H1 (cell line): ENCODE results near the gene MOB3B. TPM values are rescaled to one million over a fixed set of nuclear protein-coding genes. Genes with fewer than 3 reads are reported as not detected.

Experiments used
- CTCF ChIA-PET: fragments of 300-600 bp; sonication (Branson Sonifier 250); formaldehyde crosslinking; loops from one replicate; lab custom pipeline; 2021; ENCODE audit not compliant: partially characterized antibody; lab: Charles Lee
- POLR2A ChIA-PET: fragments of 300-600 bp; sonication (Branson Sonifier 250); formaldehyde crosslinking; loops from one replicate; lab custom pipeline; 2021; ENCODE audit warnings: inconsistent platforms; ENCODE audit not compliant: partially characterized antibody; lab: Charles Lee
- DNase-seq, 2 experiments: peaks; one replicate each; pipeline versions ENCODE4 v3.0.0 to v3.0.0-alpha.2; 2010 to 2022; ENCODE audit warnings: low spot score in 2 of 2, low read depth in 1 of 2, mixed read lengths in 1 of 2
- FAIRE-seq: peaks from 2 replicates; lab custom pipeline; 2011; peaks lifted over from hg19 to GRCh38; lab: Jason Lieb, UNC
- H2AFZ ChIP-seq: 2 replicates; pipeline ENCODE4 v1.8.1; 2012; ENCODE audit warnings: low read length, inconsistent platforms
- H2AK5ac ChIP-seq: 2 replicates; pipeline ENCODE4 v1.6.1; 2013; ENCODE audit warnings: low read depth, low read length
- H2BK120ac ChIP-seq: replicated peaks from 2 replicates; pipeline ENCODE3; 2013; ENCODE audit warnings: low read depth, low read length, inconsistent platforms
- H2BK12ac ChIP-seq: 2 replicates; pipeline ENCODE4 v1.6.1; 2013; ENCODE audit warnings: low read depth, low read length
- H2BK15ac ChIP-seq: 2 replicates; pipeline ENCODE4 v1.6.1; 2013; ENCODE audit warnings: low read length
- H2BK20ac ChIP-seq: 2 replicates; pipeline ENCODE4 v1.6.1; 2013; ENCODE audit warnings: low read length
- H2BK5ac ChIP-seq: 2 replicates; pipeline ENCODE4 v1.6.1; 2013; ENCODE audit warnings: low read depth, low read length
- H3K14ac ChIP-seq: 2 replicates; pipeline ENCODE4 v1.6.1; 2013; ENCODE audit warnings: inconsistent platforms; ENCODE audit not compliant: insufficient read length
- H3K18ac ChIP-seq: 2 replicates; pipeline ENCODE4 v1.6.1; 2013; ENCODE audit warnings: low read length; ENCODE audit errors: extremely low read depth
- H3K23ac ChIP-seq: 2 replicates; pipeline ENCODE4 v1.6.1; 2013; ENCODE audit warnings: inconsistent platforms; ENCODE audit not compliant: insufficient read length
- H3K23me2 ChIP-seq: 2 replicates; pipeline ENCODE4 v1.6.1; 2013; ENCODE audit warnings: low read depth, low read length
- H3K27ac ChIP-seq: 2 replicates; pipeline ENCODE4 v1.6.1; 2011; ENCODE audit warnings: low read depth, low read length, inconsistent platforms
- H3K27me3 ChIP-seq, 4 experiments: replicated peaks in 1 of 4; 1 replicate in 1 of 4; 2 replicates in 3 of 4; pipeline versions ENCODE4 v1.6.1 to v1.8.1; 2011 to 2013; ENCODE audit warnings: low read length in 3 of 4, mild to moderate bottlenecking in 3 of 4, inconsistent platforms in 2 of 4, mixed read lengths in 2 of 4, moderate library complexity in 1 of 4; ENCODE audit not compliant: control insufficient read depth in 3 of 4, insufficient read depth in 3 of 4; ENCODE audit errors: extremely low read depth in 1 of 4
- H3K36me3 ChIP-seq, 4 experiments: 2 replicates each; pipeline versions ENCODE4 v1.6.1 to v1.8.1; 2011 to 2013; ENCODE audit warnings: mild to moderate bottlenecking in 4 of 4, low read length in 3 of 4, moderate library complexity in 2 of 4, control low read depth in 1 of 4, inconsistent platforms in 1 of 4; ENCODE audit not compliant: insufficient read depth in 4 of 4, control insufficient read depth in 2 of 4
- H3K4ac ChIP-seq: replicated peaks from 2 replicates; pipeline ENCODE3; 2013; ENCODE audit warnings: low read length, low read depth, mixed read lengths, inconsistent platforms; ENCODE audit not compliant: insufficient read length
- H3K4me1 ChIP-seq, 4 experiments: replicated peaks in 1 of 4; 1 replicate in 1 of 4; 2 replicates in 3 of 4; pipeline versions ENCODE4 v1.6.1 to v1.8.1; 2011 to 2013; ENCODE audit warnings: low read length in 3 of 4, inconsistent platforms in 2 of 4, mixed read lengths in 1 of 4; ENCODE audit not compliant: insufficient read depth in 4 of 4, control insufficient read depth in 3 of 4
- H3K4me2 ChIP-seq, 2 experiments: 2 replicates each; pipeline versions ENCODE4 v1.6.1 to v1.8.1; 2011 to 2013; ENCODE audit warnings: low read depth in 2 of 2, low read length in 2 of 2, control low read depth in 1 of 2, inconsistent platforms in 1 of 2, mild to moderate bottlenecking in 1 of 2; ENCODE audit not compliant: insufficient read depth in 1 of 2
- H3K4me3 ChIP-seq, 4 experiments: fragments of 200-600, 300-600 bp in 1 of 4; sonication (generic), shearing (Covaris generic), sonication (Bioruptor Twin) in 1 of 4; 2 replicates each; pipeline versions ENCODE4 v1.5.1 to v1.8.1; 2011 to 2016; ENCODE audit warnings: low read length in 4 of 4, low read depth in 3 of 4, control low read depth in 2 of 4, inconsistent platforms in 2 of 4, mild to moderate bottlenecking in 2 of 4, mixed read lengths in 1 of 4, moderate library complexity in 1 of 4; ENCODE audit not compliant: insufficient read depth in 2 of 4; ENCODE audit errors: extremely low read depth in 1 of 4
- H3K56ac ChIP-seq: replicated peaks from 2 replicates; pipeline ENCODE3; 2013; ENCODE audit warnings: low read depth, mild to moderate bottlenecking, mixed read lengths, low read length, inconsistent platforms; ENCODE audit not compliant: insufficient read length
- H3K79me1 ChIP-seq: 2 replicates; pipeline ENCODE4 v1.6.1; 2013; ENCODE audit warnings: low read depth, low read length, control low read depth
- H3K79me2 ChIP-seq, 2 experiments: 2 replicates each; pipeline versions ENCODE4 v1.6.1 to v1.8.1; 2012 to 2013; ENCODE audit warnings: low read length in 2 of 2, mild to moderate bottlenecking in 2 of 2, inconsistent platforms in 1 of 2; ENCODE audit not compliant: insufficient read depth in 2 of 2, control insufficient read depth in 1 of 2
- H3K9ac ChIP-seq, 4 experiments: replicated peaks in 1 of 4; 1 replicate in 1 of 4; 2 replicates in 3 of 4; pipeline versions ENCODE4 v1.6.1 to v1.8.1; 2011 to 2013; ENCODE audit warnings: low read depth in 3 of 4, low read length in 3 of 4, control low read depth in 2 of 4, mild to moderate bottlenecking in 2 of 4, moderate library complexity in 2 of 4, inconsistent platforms in 1 of 4; ENCODE audit errors: extremely low read depth in 1 of 4
- H3K9me3 ChIP-seq, 2 experiments: 2 replicates each; pipeline versions ENCODE4 v1.6.1 to v1.8.1; 2012 to 2013; ENCODE audit warnings: mild to moderate bottlenecking in 2 of 2, moderate library complexity in 2 of 2, control low read depth in 1 of 2, inconsistent platforms in 1 of 2, low read depth in 1 of 2, low read length in 1 of 2, mixed read lengths in 1 of 2; ENCODE audit not compliant: insufficient read depth in 2 of 2
- H4K20me1 ChIP-seq, 2 experiments: replicated peaks in 1 of 2; 2 replicates each; pipeline versions ENCODE3 to v1.8.1; 2011 to 2013; ENCODE audit warnings: inconsistent platforms in 2 of 2, low read length in 2 of 2, mild to moderate bottlenecking in 1 of 2; ENCODE audit not compliant: insufficient read depth in 2 of 2, control insufficient read depth in 1 of 2
- H4K5ac ChIP-seq: 2 replicates; pipeline ENCODE4 v1.6.1; 2013; ENCODE audit warnings: low read length, low read depth, mixed read lengths, inconsistent platforms; ENCODE audit not compliant: insufficient read length
- H4K8ac ChIP-seq: 2 replicates; pipeline ENCODE4 v1.8.0; 2013; ENCODE audit warnings: mild to moderate bottlenecking, moderate library complexity, low read length, inconsistent platforms; ENCODE audit not compliant: insufficient read depth; ENCODE audit errors: extremely low read depth
- H4K91ac ChIP-seq: replicated peaks from 2 replicates; pipeline ENCODE3; 2013; ENCODE audit warnings: low read length, mixed read lengths, inconsistent platforms; ENCODE audit not compliant: insufficient read length
- BACH1 ChIP-seq: IDR thresholded peaks from 2 replicates; pipeline ENCODE4 v1.6.1; 2012; ENCODE audit warnings: low read length, improper control_type of control experiment
- SUZ12 ChIP-seq: fragments of 200-600 bp; sonication (generic); IDR thresholded peaks from 2 replicates; pipeline ENCODE4 v1.6.1; 2012; ENCODE audit warnings: mild to moderate bottlenecking, inconsistent platforms, low read length, moderate library complexity, mixed read lengths
- WGBS, 2 experiments: shearing (Covaris generic) in 1 of 2; methylation state at CpG; one replicate each; pipeline versions ENCODE4 v1.1.6 to v1.1.7; 2013 to 2015; ENCODE audit warnings: low lambda C conversion rate in 2 of 2, mixed read lengths in 2 of 2, inconsistent platforms in 1 of 2, low coverage in 1 of 2, missing lambda C conversion rate in 1 of 2; ENCODE audit not compliant: insufficient replicate concordance in 2 of 2, insufficient coverage in 1 of 2, insufficient read length in 1 of 2; ENCODE audit errors: extremely low coverage in 1 of 2, missing lambda C conversion rate in 1 of 2; 5-methylcytosine and 5-hydroxymethylcytosine counted together
- polyA plus RNA-seq, 7 experiments: library from polyadenylated mRNA; depleted of rRNA in 3 of 7; stranded (reverse) in 5 of 7; unstranded in 2 of 7; fragments of >200 nt in 5 of 7; fragments of 200-250 nt in 2 of 7; gene quantifications; 1 replicate in 5 of 7; 2 replicates in 1 of 7; 4 replicates in 1 of 7; pipeline versions ENCODE4 v1.2.1 to v1.2.3, GENCODE V29; 2011 to 2013; ENCODE audit warnings: missing spikeins in 2 of 7, mixed read lengths in 2 of 7
- total RNA-seq: library from RNA; stranded (reverse); fragmentation: NEBNext Ultra II Directional; extraction: Animal tissue kit (Norgen Biotek cat#: 25700); gene quantifications from 2 replicates; pipeline ENCODE4 v1.2.1, GENCODE V29; 2021

Gene MOB3B
- total and polyA plus RNA-seq, 2 of the 8 experiments (the other 6 are each of a cell fraction or from before 2014, with no cell fraction given) = 12.7 to 16.1 TPM

DNA sequence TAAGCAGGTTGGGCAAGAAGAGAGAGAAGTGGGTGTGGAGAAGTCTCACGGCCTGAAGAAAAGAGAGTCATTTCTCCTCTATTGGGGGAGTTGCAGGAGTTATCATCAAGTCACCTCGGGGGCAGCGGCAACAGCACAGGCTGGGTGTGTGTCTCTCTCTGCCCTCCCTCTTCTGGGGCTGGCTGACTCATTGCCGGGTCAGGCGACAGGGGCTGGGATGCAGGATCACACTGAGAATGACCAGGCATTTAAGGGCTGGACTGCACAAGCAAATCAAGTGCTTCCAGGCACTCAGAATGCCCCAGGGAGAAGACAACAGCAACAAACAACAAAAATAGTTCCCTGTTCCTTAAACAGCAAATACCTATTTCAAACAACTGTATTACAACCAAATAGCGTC is 226.4 kb downstream of the MOB3B start:
- Histone ChIP-seq H3K23ac (no peak overlapping the region), H2BK15ac (no peak overlapping the region), H2BK20ac (no peak overlapping the region), H4K20me1 (no peaks in the 10 kb centered on the region), H3K9me3 (0 out of 4 replicates have a peak, but pooled peaks cover 0 to 6% of the 10 kb centered on the region in 2 experiments), H3K4me1 (peaks cover 0 to 2% (median 0%) of the 10 kb centered on the region in 4 experiments; a peak in 1 of 7 replicates), H2BK120ac (no peak overlapping the region), H2BK5ac (no peak overlapping the region), H3K4me3 (no peak overlapping the region), H3K79me2 (no peaks in the 10 kb centered on the region), H3K9ac (no peak overlapping the region), H2AK5ac (no peak overlapping the region), H4K91ac (no peak overlapping the region), H3K79me1 (no peaks in the 10 kb centered on the region), H3K4me2 (no peak overlapping the region), H3K27me3 (peaks cover 0 to 6% (median 3%) of the 10 kb centered on the region in 4 experiments; a peak in 1 of 7 replicates), H3K23me2 (no peaks in the 10 kb centered on the region), H3K56ac (no peak overlapping the region), H4K5ac (no peak overlapping the region), H3K36me3 (no peaks in the 10 kb centered on the region), H4K8ac (no peak overlapping the region), H2BK12ac (no peak overlapping the region), H3K14ac (no peak overlapping the region), H3K27ac (no peak overlapping the region), H2AFZ (no peak overlapping the region), H3K18ac (no peak overlapping the region), H3K4ac (no peak overlapping the region)
- DNase-seq (no peak), FAIRE-seq (no peak)
- ChIA-PET CTCF (interaction anchor here (0.5 kb wide), 1 partner anchor 246 kb away, joined by 3 read pairs; no protein-coding TSS in a partner anchor), POLR2A (no interaction called here)
- TF ChIP-seq SUZ12 = no peak
- 0 out of 2 replicates have a peak, but pooled peaks have one; percentile 35 for TF ChIP-seq BACH1
- WGBS, 2 experiments = 70% methylated on average over 6 of the region's 6 CpGs; no CpG with 5 or more reads in 1 of the 2 experiments
